Fibroblast of skin of left quadriceps (primary cell): Measurements from ENCODE around the gene KLKB1.

Experiments
- DNase-seq, 2 experiments: peaks; one replicate each; pipeline ENCODE4 v3.0.0-alpha.2; 2013; ENCODE audit warnings: low read depth in 2 of 2

KLKB1 gene

GRCh38 chr4:186307916-186308315, 80.6 kb downstream of the KLKB1 start:
- no peak for DNase-seq
